ES-I3 (cell line): ENCODE measurements around the gene NAE1.
"Not testable (repeated sequence)": the region's sequence is repeated elsewhere in the genome, so short reads cannot be mapped to it uniquely, and the experiment has no call there.

Source experiments
- H3K36me3 ChIP-seq: 2 replicates; pipeline ENCODE4 v1.6.1; 2013; ENCODE audit warnings: mild to moderate bottlenecking, low read length, control low read depth, moderate library complexity; ENCODE audit not compliant: insufficient read depth
- H3K4me1 ChIP-seq: 2 replicates; pipeline ENCODE4 v1.6.1; 2013; ENCODE audit warnings: mild to moderate bottlenecking, control low read depth, low read length; ENCODE audit not compliant: insufficient read depth
- H3K9ac ChIP-seq: 2 replicates; pipeline ENCODE4 v1.6.1; 2013; ENCODE audit warnings: low read depth, mild to moderate bottlenecking, low read length, moderate library complexity
- H3K9me3 ChIP-seq: 2 replicates; pipeline ENCODE4 v1.6.1; 2013; ENCODE audit warnings: mild to moderate bottlenecking, low read length, moderate library complexity; ENCODE audit not compliant: control insufficient read depth, insufficient read depth

NAE1 gene

GRCh38 chr16:66830422-66831404 is at the start of gene NAE1:
TSS of gene NAE1 (minus strand) at chr16:66830976. CDS start at chr16:66830899, 77 bp downstream.
- peaks cover 8% of the 10 kb centered on the region; the same call in 1 of the 2 replicates for H3K4me1 ChIP-seq
- H3K36me3 ChIP-seq = no peaks in the 10 kb centered on the region; the same call in 1 of the 2 replicates
- H3K9ac ChIP-seq = peak within 1 kb of the TSS; percentile 93
- H3K9me3 ChIP-seq = no peaks in the 10 kb centered on the region

GRCh38 chr16:66878067-66878466 is 47.3 kb upstream of the NAE1 start:
- no peaks in the 10 kb centered on the region for H3K36me3 ChIP-seq
- no peaks in the 10 kb centered on the region for H3K9me3 ChIP-seq
- H3K9ac ChIP-seq = no peak overlapping the region
- peaks cover 12% of the 10 kb centered on the region; the same call in 1 of the 2 replicates for H3K4me1 ChIP-seq

GRCh38 chr16:66874079-66874775 is 43.5 kb upstream of the NAE1 start:
- no peak overlapping the region for H3K9ac ChIP-seq
- H3K4me1 ChIP-seq = peaks cover 12% of the 10 kb centered on the region; the same call in 1 of the 2 replicates

GRCh38 chr16:66873685-66874055 is 42.9 kb upstream of the NAE1 start:
- H3K9me3 ChIP-seq = no peaks in the 10 kb centered on the region
- no peaks in the 10 kb centered on the region for H3K36me3 ChIP-seq
- no peak overlapping the region for H3K9ac ChIP-seq
- peaks cover 12% of the 10 kb centered on the region; the same call in 1 of the 2 replicates for H3K4me1 ChIP-seq

More at GRCh38 chr16:66874079-66874775, 43.5 kb upstream of the NAE1 start:
- Histone ChIP-seq H3K9me3 (no peaks in the 10 kb centered on the region), H3K36me3 (no peaks in the 10 kb centered on the region)

- Histone ChIP-seq H3K9me3 (no peaks in the 10 kb centered on the region), H3K4me1 (peaks cover 12% of the 10 kb centered on the region; the same call in 1 of the 2 replicates), H3K9ac (peak overlapping the region; percentile 48), H3K36me3 (no peaks in the 10 kb centered on the region)
These were observed 42.3 kb upstream of the NAE1 start for GRCh38 chr16:66872943-66873684.

- Histone ChIP-seq H3K36me3 (no peaks in the 10 kb centered on the region), H3K4me1 (peaks cover 12% of the 10 kb centered on the region; the same call in 1 of the 2 replicates), H3K9me3 (no peaks in the 10 kb centered on the region), H3K9ac (peak overlapping the region; percentile 48)
These were observed 41.8 kb upstream of the NAE1 start for GRCh38 chr16:66872559-66872942.

- no peaks in the 10 kb centered on the region for H3K36me3 ChIP-seq
- H3K4me1 ChIP-seq = peaks cover 12% of the 10 kb centered on the region; the same call in 1 of the 2 replicates
- H3K9me3 ChIP-seq = no peaks in the 10 kb centered on the region
- H3K9ac ChIP-seq = no peak overlapping the region
These were observed 41.1 kb upstream of the NAE1 start for GRCh38 chr16:66871840-66872239.

- H3K9me3 ChIP-seq, H3K9ac ChIP-seq, H3K36me3 ChIP-seq: not testable (repeated sequence)
- peaks cover 12% of the 10 kb centered on the region; the same call in 1 of the 2 replicates for H3K4me1 ChIP-seq
These were observed 40.6 kb upstream of the NAE1 start for GRCh38 chr16:66871363-66871762.

- no peaks in the 10 kb centered on the region for H3K36me3 ChIP-seq
- H3K4me1 ChIP-seq = peaks cover 5% of the 10 kb centered on the region; the same call in 1 of the 2 replicates
- no peaks in the 10 kb centered on the region for H3K9me3 ChIP-seq
- H3K9ac ChIP-seq = no peak overlapping the region
These were observed 38.6 kb upstream of the NAE1 start for GRCh38 chr16:66869424-66869823.

- Histone ChIP-seq H3K9ac (no peak overlapping the region), H3K36me3 (no peaks in the 10 kb centered on the region), H3K9me3 (no peaks in the 10 kb centered on the region), H3K4me1 (no peaks in the 10 kb centered on the region)
These were observed 32.9 kb upstream of the NAE1 start for GRCh38 chr16:66863707-66864106.

GRCh38 chr16:66862023-66862520 is 31.3 kb upstream of the NAE1 start:
- Histone ChIP-seq H3K9me3 (no peaks in the 10 kb centered on the region), H3K36me3 (no peaks in the 10 kb centered on the region), H3K4me1 (no peaks in the 10 kb centered on the region), H3K9ac (no peak overlapping the region)

- Histone ChIP-seq H3K9me3 (no peaks in the 10 kb centered on the region), H3K4me1 (no peaks in the 10 kb centered on the region), H3K36me3 (no peaks in the 10 kb centered on the region), H3K9ac (no peak overlapping the region)
These were observed 28.8 kb upstream of the NAE1 start for GRCh38 chr16:66859397-66860068.

GRCh38 chr16:66858740-66859396 is 28.1 kb upstream of the NAE1 start:
- H3K9ac ChIP-seq = no peak overlapping the region
- no peaks in the 10 kb centered on the region for H3K4me1 ChIP-seq
- no peaks in the 10 kb centered on the region for H3K9me3 ChIP-seq
- H3K36me3 ChIP-seq = no peaks in the 10 kb centered on the region
